MM.1S (cell line): Measurements from ENCODE around the gene AGAP1.

Experiments
- DNase-seq: peaks from one replicate; pipeline ENCODE4 v3.0.0-alpha.2; 2015
- H2AFZ ChIP-seq: fragments of 300-600 bp; sonication (generic); 2 replicates; pipeline ENCODE4 v1.6.0; 2016; ENCODE audit warnings: antibody characterized with exemption, low read length
- H3F3A ChIP-seq: fragments of 300-600 bp; sonication (generic); 2 replicates; pipeline ENCODE4 v1.6.1; 2016; ENCODE audit warnings: mild to moderate bottlenecking, antibody characterized with exemption, low read length, moderate library complexity, mixed read lengths; ENCODE audit not compliant: insufficient read depth
- H3K27ac ChIP-seq: fragments of 300-600 bp; sonication (generic); 2 replicates; pipeline ENCODE4 v1.5.1; 2016; ENCODE audit warnings: mild to moderate bottlenecking, low read length
- H3K27me3 ChIP-seq: fragments of 300-600 bp; sonication (generic); replicated peaks from 2 replicates; pipeline ENCODE4 v1.6.0; 2016; ENCODE audit warnings: low read length; ENCODE audit not compliant: insufficient read depth
- H3K36me3 ChIP-seq: fragments of 300-600 bp; sonication (generic); replicated peaks from 2 replicates; pipeline ENCODE4 v1.6.1; 2016; ENCODE audit warnings: mild to moderate bottlenecking, low read length, mixed read lengths; ENCODE audit not compliant: insufficient read depth
- H3K4me1 ChIP-seq: fragments of 300-600 bp; sonication (generic); 2 replicates; pipeline ENCODE4 v1.6.1; 2016; ENCODE audit warnings: low read length, mixed read lengths
- H3K4me2 ChIP-seq: fragments of 300-600 bp; sonication (generic); 2 replicates; pipeline ENCODE4 v1.6.0; 2016; ENCODE audit warnings: low read depth, low read length
- H3K4me3 ChIP-seq: fragments of 300-600 bp; sonication (generic); 2 replicates; pipeline ENCODE4 v1.5.1; 2016; ENCODE audit warnings: low read length, mixed read lengths
- H3K79me2 ChIP-seq: fragments of 300-600 bp; sonication (generic); 2 replicates; pipeline ENCODE4 v1.6.1; 2016; ENCODE audit warnings: mixed run types, low read length, mixed read lengths
- H3K9ac ChIP-seq: fragments of 300-600 bp; sonication (generic); 2 replicates; pipeline ENCODE4 v1.6.1; 2016; ENCODE audit warnings: low read length, mixed read lengths
- H3K9me2 ChIP-seq: fragments of 300-600 bp; sonication (generic); replicated peaks from 2 replicates; pipeline ENCODE4 v1.6.1; 2016; ENCODE audit warnings: mild to moderate bottlenecking, low read length, mixed read lengths; ENCODE audit not compliant: insufficient read depth
- H3K9me3 ChIP-seq: fragments of 300-600 bp; sonication (generic); replicated peaks from 2 replicates; pipeline ENCODE4 v1.6.1; 2016; ENCODE audit warnings: mild to moderate bottlenecking, low read length, mixed read lengths; ENCODE audit not compliant: insufficient read depth
- H4K20me1 ChIP-seq: fragments of 300-600 bp; sonication (generic); 2 replicates; pipeline ENCODE4 v1.6.1; 2016; ENCODE audit warnings: mild to moderate bottlenecking, low read length, moderate library complexity, mixed read lengths; ENCODE audit not compliant: insufficient read depth
- EZH2 ChIP-seq: fragments of 300-600 bp; sonication (generic); optimal IDR thresholded peaks from 2 replicates; pipeline ENCODE3; 2017; ENCODE audit warnings: low read depth, mild to moderate bottlenecking, antibody characterized with exemption, low read length, mixed read lengths
- EZH2phosphoT487 ChIP-seq: fragments of 300-600 bp; sonication (generic); IDR thresholded peaks from 2 replicates; pipeline ENCODE4 v1.6.1; 2018; ENCODE audit warnings: antibody characterized with exemption, low read length
- TF ChIP-seq, protein P1 (sequence below): fragments of 300-600 bp; sonication (generic); IDR thresholded peaks from 2 replicates; pipeline ENCODE4 v1.5.1; 2016; ENCODE audit warnings: antibody characterized with exemption, low read length, mixed read lengths

AGAP1 gene

DNA sequence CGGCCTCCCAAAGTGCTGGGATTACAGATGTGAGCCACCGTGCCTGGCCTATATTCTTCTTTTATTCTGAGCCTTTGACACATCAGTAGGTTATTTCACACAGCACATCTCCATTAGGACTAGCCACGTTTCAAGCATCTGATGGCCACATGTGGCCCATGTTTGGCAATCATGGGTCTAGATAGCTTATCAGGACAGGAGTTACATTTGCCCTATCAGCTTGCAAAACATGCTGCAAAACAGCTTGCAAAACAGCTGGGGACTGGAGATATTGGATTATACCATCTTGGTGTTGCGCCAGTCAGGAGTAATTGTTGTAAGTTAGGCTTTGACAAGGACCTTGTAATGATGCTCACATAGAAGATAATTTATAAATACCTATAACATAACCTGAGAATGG lies 579.4 kb downstream of the AGAP1 start:
- Histone ChIP-seq H3K4me3 (no peak overlapping the region), H3K4me1 (no peaks in the 10 kb centered on the region), H3K27me3 (no peaks in the 10 kb centered on the region), H3K79me2 (no peaks in the 10 kb centered on the region), H3K36me3 (no peaks in the 10 kb centered on the region), H3K9me2 (no peaks in the 10 kb centered on the region), H3K9ac (no peak overlapping the region), H3K27ac (no peak overlapping the region), H3K4me2 (no peak overlapping the region), H2AFZ (no peak overlapping the region), H3F3A (no peaks in the 10 kb centered on the region), H3K9me3 (no peaks in the 10 kb centered on the region), H4K20me1 (no peaks in the 10 kb centered on the region)
- DNase-seq: no peak
- no peak for TF ChIP-seq EZH2
- TF ChIP-seq, protein P1, sequence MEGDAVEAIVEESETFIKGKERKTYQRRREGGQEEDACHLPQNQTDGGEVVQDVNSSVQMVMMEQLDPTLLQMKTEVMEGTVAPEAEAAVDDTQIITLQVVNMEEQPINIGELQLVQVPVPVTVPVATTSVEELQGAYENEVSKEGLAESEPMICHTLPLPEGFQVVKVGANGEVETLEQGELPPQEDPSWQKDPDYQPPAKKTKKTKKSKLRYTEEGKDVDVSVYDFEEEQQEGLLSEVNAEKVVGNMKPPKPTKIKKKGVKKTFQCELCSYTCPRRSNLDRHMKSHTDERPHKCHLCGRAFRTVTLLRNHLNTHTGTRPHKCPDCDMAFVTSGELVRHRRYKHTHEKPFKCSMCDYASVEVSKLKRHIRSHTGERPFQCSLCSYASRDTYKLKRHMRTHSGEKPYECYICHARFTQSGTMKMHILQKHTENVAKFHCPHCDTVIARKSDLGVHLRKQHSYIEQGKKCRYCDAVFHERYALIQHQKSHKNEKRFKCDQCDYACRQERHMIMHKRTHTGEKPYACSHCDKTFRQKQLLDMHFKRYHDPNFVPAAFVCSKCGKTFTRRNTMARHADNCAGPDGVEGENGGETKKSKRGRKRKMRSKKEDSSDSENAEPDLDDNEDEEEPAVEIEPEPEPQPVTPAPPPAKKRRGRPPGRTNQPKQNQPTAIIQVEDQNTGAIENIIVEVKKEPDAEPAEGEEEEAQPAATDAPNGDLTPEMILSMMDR: no peak
- no peak for TF ChIP-seq EZH2phosphoT487

DNA sequence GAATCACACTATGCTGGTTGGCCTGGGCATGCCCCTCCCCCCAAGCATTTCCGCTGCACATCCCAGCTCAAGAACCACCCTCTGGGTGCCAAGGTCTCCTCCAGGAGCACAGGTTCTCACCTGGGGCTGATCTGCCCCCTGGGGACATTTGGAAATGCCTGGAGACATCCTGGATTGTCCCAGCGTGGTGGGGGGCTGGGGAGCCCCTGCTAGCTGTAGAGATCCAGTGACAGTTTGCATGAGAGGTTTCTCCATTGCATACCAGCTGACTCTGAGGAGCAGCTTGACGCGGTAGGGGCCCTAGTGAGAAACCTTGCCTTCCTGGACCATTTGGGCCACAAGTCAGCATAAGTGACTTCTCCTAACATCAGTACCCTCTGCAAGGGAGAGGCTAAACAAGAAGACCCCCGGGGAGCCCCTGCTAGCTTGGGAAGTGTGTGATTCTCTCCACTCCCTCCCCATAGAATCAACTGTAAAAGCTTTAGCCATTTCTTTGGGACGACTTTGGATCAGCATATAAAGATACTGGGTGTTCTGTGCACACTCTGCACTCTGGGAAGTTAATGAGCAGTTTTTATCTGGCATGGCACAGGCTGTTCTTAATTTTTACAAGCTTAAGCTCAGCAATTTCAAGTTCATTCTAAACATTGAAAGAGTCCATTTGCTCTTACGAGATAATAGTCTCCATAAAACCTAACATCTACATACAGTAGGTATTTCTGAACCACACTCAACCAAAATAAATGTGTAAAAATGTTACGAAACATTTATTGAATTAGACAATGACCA lies 580.2 kb downstream of the AGAP1 start:
- Histone ChIP-seq H3K4me1 (no peaks in the 10 kb centered on the region), H3K36me3 (no peaks in the 10 kb centered on the region), H3K9ac (no peak overlapping the region), H3F3A (no peaks in the 10 kb centered on the region), H3K4me3 (no peak overlapping the region), H2AFZ (no peak overlapping the region), H3K27me3 (no peaks in the 10 kb centered on the region), H4K20me1 (no peaks in the 10 kb centered on the region), H3K9me2 (no peaks in the 10 kb centered on the region), H3K79me2 (no peaks in the 10 kb centered on the region), H3K27ac (no peak overlapping the region), H3K9me3 (no peaks in the 10 kb centered on the region), H3K4me2 (no peak overlapping the region)
- TF ChIP-seq, protein P1: no peak
- no peak for TF ChIP-seq EZH2
- DNase-seq: no peak

DNA sequence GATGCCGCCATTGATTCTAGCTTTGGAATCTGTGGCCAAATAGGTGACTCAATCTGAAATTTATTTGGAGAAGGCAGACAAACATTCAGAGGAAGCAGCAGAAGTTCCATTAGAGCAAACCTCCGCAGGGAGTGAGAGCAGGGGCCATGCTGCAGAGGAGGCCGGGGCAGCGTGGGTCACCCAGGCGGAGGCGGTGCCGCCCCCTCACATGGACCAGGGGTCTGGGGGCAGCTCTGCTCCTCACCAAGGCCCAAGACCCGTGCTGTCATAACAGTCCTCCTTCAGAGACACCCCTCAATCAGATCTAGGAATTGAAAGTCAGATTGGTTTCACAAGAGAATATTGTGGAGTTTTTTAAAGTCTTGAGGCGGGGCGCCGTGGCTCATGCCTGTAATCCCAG lies 582.0 kb downstream of the AGAP1 start:
- Histone ChIP-seq H3K9ac (no peak overlapping the region), H3K27me3 (no peaks in the 10 kb centered on the region), H3K4me1 (no peaks in the 10 kb centered on the region), H3K36me3 (no peaks in the 10 kb centered on the region), H3K4me2 (no peak overlapping the region), H3K9me3 (no peaks in the 10 kb centered on the region), H3K4me3 (no peak overlapping the region), H3F3A (no peaks in the 10 kb centered on the region), H2AFZ (no peak overlapping the region), H4K20me1 (no peaks in the 10 kb centered on the region), H3K9me2 (no peaks in the 10 kb centered on the region), H3K27ac (no peak overlapping the region), H3K79me2 (no peaks in the 10 kb centered on the region)
- DNase-seq: no peak
- TF ChIP-seq EZH2: no peak
- no peak for TF ChIP-seq EZH2phosphoT487
- TF ChIP-seq, protein P1: no peak
